Measurements from ENCODE around the gene TANC1.
A peak's percentile ranks its signal among the peaks of the same experiment; 100 is the strongest.

Gene TANC1

GRCh38 chr2:158948964-158949699, 19.3 kb upstream of the TANC1 start:
- Histone ChIP-seq H3K36me3 (ENCODE audit: insufficient read depth, low read length) (no peaks in the 10 kb centered on the region), H3K4me2 (ENCODE audit: low read depth, low read length, poor library complexity, severe bottlenecking) (no peak overlapping the region), H3K9me3 (ENCODE audit: insufficient read depth, low read depth, low read length) (no peaks in the 10 kb centered on the region), H3F3A (ENCODE audit: low read depth) (no peaks in the 10 kb centered on the region), H4K20me1 (ENCODE audit: insufficient read depth, low read length, poor library complexity, severe bottlenecking) (no peaks in the 10 kb centered on the region), H3K79me2 (ENCODE audit: insufficient read depth, low read length) (no peaks in the 10 kb centered on the region), H3K4me3 (ENCODE audit: low read length, poor library complexity, severe bottlenecking) (no peak overlapping the region), H3K9me2 (replicated peaks; ENCODE audit: low read depth, low read length) (no peaks in the 10 kb centered on the region), H2AFZ (ENCODE audit: low read length) (no peak overlapping the region), H3K9ac (ENCODE audit: low read depth, low read length, poor library complexity, severe bottlenecking) (no peak overlapping the region), H3K4me1 (ENCODE audit: insufficient read depth, low read length, poor library complexity, severe bottlenecking) (peaks cover 17% of the 10 kb centered on the region), H3K27me3 (ENCODE audit: insufficient read depth, low read length, poor library complexity, severe bottlenecking) (no peaks in the 10 kb centered on the region)
- TF ChIP-seq EZH2phosphoT487 (IDR thresholded peaks at IDR 0.05; ENCODE audit: borderline replicate concordance) (no peak), CTCF (conservative IDR thresholded peaks at IDR 0.05; ENCODE audit: low read length) (no peak)

- H3K36me3 ChIP-seq (ENCODE audit: insufficient read depth, low read length) = no peaks in the 10 kb centered on the region
- no peak overlapping the region for H3K4me3 ChIP-seq (ENCODE audit: low read length, poor library complexity, severe bottlenecking)
- H4K20me1 ChIP-seq (ENCODE audit: insufficient read depth, low read length, poor library complexity, severe bottlenecking) = no peaks in the 10 kb centered on the region
- H3K9me3 ChIP-seq (ENCODE audit: insufficient read depth, low read depth, low read length) = no peaks in the 10 kb centered on the region
- no peaks in the 10 kb centered on the region for H3K9me2 ChIP-seq (replicated peaks; ENCODE audit: low read depth, low read length)
- no peaks in the 10 kb centered on the region for H3F3A ChIP-seq (ENCODE audit: low read depth)
- H3K79me2 ChIP-seq (ENCODE audit: insufficient read depth, low read length) = no peaks in the 10 kb centered on the region
- TF ChIP-seq EZH2phosphoT487 (IDR thresholded peaks at IDR 0.05; ENCODE audit: borderline replicate concordance) (no peak), CTCF (conservative IDR thresholded peaks at IDR 0.05; ENCODE audit: low read length) (no peak)
- H3K9ac ChIP-seq (ENCODE audit: low read depth, low read length, poor library complexity, severe bottlenecking) = no peak overlapping the region
- H3K27me3 ChIP-seq (ENCODE audit: insufficient read depth, low read length, poor library complexity, severe bottlenecking) = peaks cover 8% of the 10 kb centered on the region
- no peak overlapping the region for H2AFZ ChIP-seq (ENCODE audit: low read length)
- peak overlapping the region; percentile 41 for H3K4me2 ChIP-seq (ENCODE audit: low read depth, low read length, poor library complexity, severe bottlenecking)
- peaks cover 16% of the 10 kb centered on the region for H3K4me1 ChIP-seq (ENCODE audit: insufficient read depth, low read length, poor library complexity, severe bottlenecking)
Observed at GRCh38 chr2:158953454-158953853, 15.0 kb upstream of the TANC1 start.

- H3K4me1 ChIP-seq (ENCODE audit: insufficient read depth, low read length, poor library complexity, severe bottlenecking) = peaks cover 16% of the 10 kb centered on the region
- no peak overlapping the region for H3K4me3 ChIP-seq (ENCODE audit: low read length, poor library complexity, severe bottlenecking)
- TF ChIP-seq EZH2phosphoT487 (IDR thresholded peaks at IDR 0.05; ENCODE audit: borderline replicate concordance) (no peak), CTCF (conservative IDR thresholded peaks at IDR 0.05; ENCODE audit: low read length) (no peak)
- H3K9me2 ChIP-seq (replicated peaks; ENCODE audit: low read depth, low read length) = no peaks in the 10 kb centered on the region
- H3K36me3 ChIP-seq (ENCODE audit: insufficient read depth, low read length) = no peaks in the 10 kb centered on the region
- no peaks in the 10 kb centered on the region for H3K9me3 ChIP-seq (ENCODE audit: insufficient read depth, low read depth, low read length)
- no peak overlapping the region for H3K9ac ChIP-seq (ENCODE audit: low read depth, low read length, poor library complexity, severe bottlenecking)
- no peaks in the 10 kb centered on the region for H3K79me2 ChIP-seq (ENCODE audit: insufficient read depth, low read length)
- no peaks in the 10 kb centered on the region for H4K20me1 ChIP-seq (ENCODE audit: insufficient read depth, low read length, poor library complexity, severe bottlenecking)
- H3K4me2 ChIP-seq (ENCODE audit: low read depth, low read length, poor library complexity, severe bottlenecking) = peak overlapping the region; percentile 41
- no peaks in the 10 kb centered on the region for H3F3A ChIP-seq (ENCODE audit: low read depth)
- no peak overlapping the region for H2AFZ ChIP-seq (ENCODE audit: low read length)
- peaks cover 8% of the 10 kb centered on the region for H3K27me3 ChIP-seq (ENCODE audit: insufficient read depth, low read length, poor library complexity, severe bottlenecking)
Observed at GRCh38 chr2:158953926-158954763, 14.3 kb upstream of the TANC1 start.
